ENCODE data around the gene LIPI. TPM values are rescaled to one million over a fixed set of nuclear protein-coding genes. Genes with fewer than 3 reads are reported as not detected.

The LIPI gene
- total RNA-seq, result not detected

GRCh38 chr21:14210738-14211137 is at the start of gene LIPI:
Gene LIPI, minus strand, starts transcription at chr21:14210955. Its CDS starts 110 bp downstream, at chr21:14210845.

GRCh38 chr21:14215971-14216641 is 5.4 kb upstream of the LIPI start, which contains the start of gene RBM11:
Gene RBM11, plus strand, starts transcription at chr21:14216157. Its CDS starts 30 bp downstream, at chr21:14216187.

Small RNA genes within 50 kb of the gene (small RNA-seq; reads per million reads assigned to genes)
- not detected for gene RF01518
- gene RNA5SP488, result not detected

Other genes starting within 250 kb of the LIPI start
- gene RBM11, start 5.2 kb upstream of the LIPI start, total RNA-seq, result 14.3 TPM
- gene HSPA13, start 172.2 kb upstream of the LIPI start, total RNA-seq, result 174 TPM